PC-3 (cell line): Measurements from ENCODE around the gene RASD2.

Experiments used
- EZH2 ChIP-seq: fragments of 300-600 bp; sonication (generic); IDR thresholded peaks from one replicate; pipeline ENCODE4 v1.6.1; 2017; ENCODE audit warnings: antibody characterized with exemption, mild to moderate bottlenecking, low read length; ENCODE audit not compliant: unreplicated experiment
- EZH2phosphoT487 ChIP-seq: fragments of 300-600 bp; sonication (generic); IDR thresholded peaks from 2 replicates; pipeline ENCODE4 v1.6.1; 2018; ENCODE audit warnings: mild to moderate bottlenecking, antibody characterized with exemption, low read length, borderline replicate concordance
- TF ChIP-seq, protein P1 (sequence below): fragments of 300-600 bp; sonication (generic); conservative IDR thresholded peaks from 2 replicates; pipeline ENCODE4 v1.5.1; 2017; ENCODE audit warnings: antibody characterized with exemption, low read depth, mild to moderate bottlenecking, low read length

DNA sequence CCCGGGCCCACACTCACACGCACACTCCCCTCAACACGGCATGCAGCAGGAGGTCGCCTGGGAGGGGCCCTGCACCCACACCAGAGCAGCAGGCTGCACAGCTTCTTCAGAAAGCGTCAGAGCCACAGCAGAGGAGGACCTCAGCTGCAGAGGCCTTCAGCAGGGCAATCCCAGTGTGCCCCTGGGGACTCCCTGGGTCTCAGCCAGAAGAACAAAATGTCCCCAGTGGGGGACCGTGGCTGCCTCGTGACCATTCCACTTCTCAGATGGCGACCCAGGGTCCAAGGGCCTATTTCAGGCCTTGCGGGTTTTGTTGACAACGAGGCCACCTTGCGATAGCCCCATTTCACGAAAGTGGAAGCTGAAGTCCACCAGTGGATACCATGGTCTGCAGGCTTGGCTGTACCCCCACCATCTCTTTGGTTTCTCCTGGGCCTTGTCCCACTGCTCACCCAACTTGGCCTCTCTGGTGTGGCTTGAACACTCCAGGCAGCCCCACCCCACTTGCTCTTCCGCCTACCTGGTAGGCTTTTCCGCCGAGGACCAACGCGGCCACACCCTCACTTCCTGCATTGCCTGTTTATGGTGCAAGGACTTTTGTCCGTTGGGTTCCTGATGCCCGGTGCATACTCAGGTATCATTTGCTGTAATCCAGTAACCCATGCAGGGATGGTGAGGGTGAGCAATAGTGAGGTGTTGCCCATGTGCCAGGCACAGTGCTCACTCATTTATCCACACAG is 38.4 kb downstream of the RASD2 start:
- TF ChIP-seq, protein P1, sequence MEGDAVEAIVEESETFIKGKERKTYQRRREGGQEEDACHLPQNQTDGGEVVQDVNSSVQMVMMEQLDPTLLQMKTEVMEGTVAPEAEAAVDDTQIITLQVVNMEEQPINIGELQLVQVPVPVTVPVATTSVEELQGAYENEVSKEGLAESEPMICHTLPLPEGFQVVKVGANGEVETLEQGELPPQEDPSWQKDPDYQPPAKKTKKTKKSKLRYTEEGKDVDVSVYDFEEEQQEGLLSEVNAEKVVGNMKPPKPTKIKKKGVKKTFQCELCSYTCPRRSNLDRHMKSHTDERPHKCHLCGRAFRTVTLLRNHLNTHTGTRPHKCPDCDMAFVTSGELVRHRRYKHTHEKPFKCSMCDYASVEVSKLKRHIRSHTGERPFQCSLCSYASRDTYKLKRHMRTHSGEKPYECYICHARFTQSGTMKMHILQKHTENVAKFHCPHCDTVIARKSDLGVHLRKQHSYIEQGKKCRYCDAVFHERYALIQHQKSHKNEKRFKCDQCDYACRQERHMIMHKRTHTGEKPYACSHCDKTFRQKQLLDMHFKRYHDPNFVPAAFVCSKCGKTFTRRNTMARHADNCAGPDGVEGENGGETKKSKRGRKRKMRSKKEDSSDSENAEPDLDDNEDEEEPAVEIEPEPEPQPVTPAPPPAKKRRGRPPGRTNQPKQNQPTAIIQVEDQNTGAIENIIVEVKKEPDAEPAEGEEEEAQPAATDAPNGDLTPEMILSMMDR: no peak
- no peak for TF ChIP-seq EZH2
- TF ChIP-seq EZH2phosphoT487: no peak
